Measurements from ENCODE around the gene SLC25A52.

DNA sequence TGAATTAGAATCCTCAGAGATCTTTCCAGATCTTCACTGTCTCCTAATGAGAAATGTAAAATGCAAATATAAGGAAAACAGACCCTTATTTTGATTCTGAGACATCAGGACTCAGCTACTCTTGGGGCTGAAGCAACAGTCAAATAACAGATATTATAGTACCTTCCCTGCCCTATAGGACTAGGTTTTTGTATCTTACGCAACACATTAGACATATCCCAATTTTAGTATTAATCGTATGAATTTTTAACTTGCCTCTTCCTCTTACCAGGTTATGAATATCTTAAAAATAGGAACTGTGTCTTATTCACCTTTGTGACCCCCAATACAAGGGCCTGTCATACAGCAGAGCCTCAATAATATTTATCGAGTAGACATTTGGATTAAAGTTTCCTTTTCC, 12.0 kb upstream of the SLC25A52 start:
- TF ChIP-seq POLR2AphosphoS5 (IDR thresholded peaks at IDR 0.05) (no peak), POLR2A (IDR thresholded peaks at IDR 0.05; ENCODE audit: low read depth) (no peak)
- TF ChIP-seq, protein P1, sequence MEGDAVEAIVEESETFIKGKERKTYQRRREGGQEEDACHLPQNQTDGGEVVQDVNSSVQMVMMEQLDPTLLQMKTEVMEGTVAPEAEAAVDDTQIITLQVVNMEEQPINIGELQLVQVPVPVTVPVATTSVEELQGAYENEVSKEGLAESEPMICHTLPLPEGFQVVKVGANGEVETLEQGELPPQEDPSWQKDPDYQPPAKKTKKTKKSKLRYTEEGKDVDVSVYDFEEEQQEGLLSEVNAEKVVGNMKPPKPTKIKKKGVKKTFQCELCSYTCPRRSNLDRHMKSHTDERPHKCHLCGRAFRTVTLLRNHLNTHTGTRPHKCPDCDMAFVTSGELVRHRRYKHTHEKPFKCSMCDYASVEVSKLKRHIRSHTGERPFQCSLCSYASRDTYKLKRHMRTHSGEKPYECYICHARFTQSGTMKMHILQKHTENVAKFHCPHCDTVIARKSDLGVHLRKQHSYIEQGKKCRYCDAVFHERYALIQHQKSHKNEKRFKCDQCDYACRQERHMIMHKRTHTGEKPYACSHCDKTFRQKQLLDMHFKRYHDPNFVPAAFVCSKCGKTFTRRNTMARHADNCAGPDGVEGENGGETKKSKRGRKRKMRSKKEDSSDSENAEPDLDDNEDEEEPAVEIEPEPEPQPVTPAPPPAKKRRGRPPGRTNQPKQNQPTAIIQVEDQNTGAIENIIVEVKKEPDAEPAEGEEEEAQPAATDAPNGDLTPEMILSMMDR (IDR thresholded peaks at IDR 0.05): no peak

Data from esophagus muscularis mucosa (tissue), 3 donors.